Stimulated activated memory B cell treated with anti-CD40 and anti-IgM and Interleukin-4, amounts not matched to agents 10 μg/mL and 1 μg/mL and 100 μg/mL, for 72 hours (primary cell): Measurements from ENCODE around the gene RARA.

ENCODE experiments used
- ATAC-seq: fragments of 150-1000 bp; cut with Tn5 transposase; 2 replicates; pipeline ENCODE4 v1.10.0; 2021
- H3K27ac Mint-ChIP-seq: one replicate; pipeline ENCODE4 v1.8.0; 2022; ENCODE audit warnings: mild to moderate bottlenecking, mixed read lengths
- H3K27me3 Mint-ChIP-seq: one replicate; pipeline ENCODE4 v1.8.0; 2022; ENCODE audit warnings: mixed read lengths
- H3K36me3 Mint-ChIP-seq: one replicate; pipeline ENCODE4 v1.8.0; 2022; ENCODE audit warnings: mixed read lengths
- H3K4me1 Mint-ChIP-seq: one replicate; pipeline ENCODE4 v1.8.0; 2022; ENCODE audit warnings: mixed read lengths
- H3K4me3 Mint-ChIP-seq: one replicate; pipeline ENCODE4 v1.8.0; 2022; ENCODE audit warnings: mild to moderate bottlenecking, moderate library complexity, mixed read lengths
- H3K9me3 Mint-ChIP-seq: one replicate; pipeline ENCODE4 v1.8.0; 2022; ENCODE audit warnings: mixed read lengths

RARA gene

GRCh38 chr17:40309031-40309948 is at the start of gene RARA:
Gene RARA, plus strand, starts transcription at chr17:40309180. Its CDS starts 22,039 bp downstream, at chr17:40331219.
- no peaks in the 10 kb centered on the region for H3K27me3 Mint-ChIP-seq
- H3K27ac Mint-ChIP-seq, result peak within 1 kb of the TSS; percentile 5
- no peaks in the 10 kb centered on the region for H3K36me3 Mint-ChIP-seq
- no peaks in the 10 kb centered on the region for H3K9me3 Mint-ChIP-seq
- ATAC-seq, result peak; percentile 68
- H3K4me3 Mint-ChIP-seq, result no peak within 1 kb of the TSS
- H3K4me1 Mint-ChIP-seq, result no peaks in the 10 kb centered on the region

- Mint-ChIP-seq H3K9me3 (no peaks in the 10 kb centered on the region), H3K4me1 (peaks cover 13% of the 10 kb centered on the region), H3K4me3 (no peak overlapping the region), H3K36me3 (peaks cover 44% of the 10 kb centered on the region), H3K27ac (no peak overlapping the region), H3K27me3 (no peaks in the 10 kb centered on the region)
- no peak for ATAC-seq
These were observed 49.5 kb upstream of the RARA start for GRCh38 chr17:40259505-40259904.

DNA sequence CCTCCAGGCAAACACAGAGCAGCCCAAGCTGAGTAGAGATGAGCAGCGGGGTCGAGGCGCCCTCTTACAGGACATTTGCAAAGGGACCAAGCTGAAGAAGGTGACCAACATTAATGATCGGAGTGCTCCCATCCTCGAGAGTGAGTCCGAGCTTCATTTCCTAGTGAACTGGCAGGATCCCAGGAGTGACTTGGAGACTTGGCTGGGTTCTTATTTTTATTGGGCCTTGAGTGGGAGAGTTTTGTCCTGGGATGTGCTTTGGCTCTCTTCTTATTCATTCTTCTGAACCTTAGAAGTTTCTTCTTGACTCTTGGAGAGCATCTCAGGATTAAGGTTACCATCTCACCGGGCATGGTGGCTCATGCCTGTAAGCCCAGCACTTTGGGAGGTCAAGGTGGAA is 48.5 kb upstream of the RARA start:
- peaks cover 13% of the 10 kb centered on the region for H3K4me1 Mint-ChIP-seq
- peaks cover 44% of the 10 kb centered on the region for H3K36me3 Mint-ChIP-seq
- ATAC-seq, result no peak
- no peaks in the 10 kb centered on the region for H3K9me3 Mint-ChIP-seq
- no peaks in the 10 kb centered on the region for H3K27me3 Mint-ChIP-seq
- H3K4me3 Mint-ChIP-seq, result no peak overlapping the region
- no peak overlapping the region for H3K27ac Mint-ChIP-seq

DNA sequence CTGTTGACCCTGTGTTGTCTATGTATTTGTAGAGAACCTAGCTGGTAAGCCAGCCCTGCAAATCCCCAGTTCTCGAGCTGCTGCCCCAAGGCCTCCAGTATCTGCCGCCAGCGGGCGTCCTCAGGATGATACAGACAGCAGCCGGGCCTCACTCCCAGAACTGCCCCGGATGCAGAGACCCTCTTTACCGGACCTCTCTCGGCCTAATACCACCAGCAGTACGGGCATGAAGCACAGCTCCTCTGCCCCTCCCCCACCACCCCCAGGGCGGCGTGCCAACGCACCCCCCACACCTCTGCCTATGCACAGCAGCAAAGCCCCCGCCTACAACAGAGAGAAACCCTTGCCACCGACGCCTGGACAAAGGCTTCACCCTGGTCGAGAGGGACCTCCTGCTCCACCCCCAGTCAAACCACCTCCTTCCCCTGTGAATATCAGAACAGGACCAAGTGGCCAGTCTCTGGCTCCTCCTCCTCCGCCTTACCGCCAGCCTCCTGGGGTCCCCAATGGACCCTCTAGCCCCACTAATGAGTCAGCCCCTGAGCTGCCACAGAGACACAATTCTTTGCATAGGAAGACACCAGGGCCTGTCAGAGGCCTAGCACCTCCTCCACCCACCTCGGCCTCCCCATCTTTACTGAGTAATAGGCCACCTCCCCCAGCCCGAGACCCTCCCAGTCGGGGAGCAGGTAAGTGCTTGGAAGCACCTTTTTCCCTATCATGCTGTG is 44.4 kb upstream of the RARA start:
- H3K4me3 Mint-ChIP-seq, result no peak overlapping the region
- H3K27me3 Mint-ChIP-seq, result no peaks in the 10 kb centered on the region
- H3K9me3 Mint-ChIP-seq, result no peaks in the 10 kb centered on the region
- H3K36me3 Mint-ChIP-seq, result peaks cover 23% of the 10 kb centered on the region
- ATAC-seq, result no peak
- H3K27ac Mint-ChIP-seq, result no peak overlapping the region
- peaks cover 13% of the 10 kb centered on the region for H3K4me1 Mint-ChIP-seq

DNA sequence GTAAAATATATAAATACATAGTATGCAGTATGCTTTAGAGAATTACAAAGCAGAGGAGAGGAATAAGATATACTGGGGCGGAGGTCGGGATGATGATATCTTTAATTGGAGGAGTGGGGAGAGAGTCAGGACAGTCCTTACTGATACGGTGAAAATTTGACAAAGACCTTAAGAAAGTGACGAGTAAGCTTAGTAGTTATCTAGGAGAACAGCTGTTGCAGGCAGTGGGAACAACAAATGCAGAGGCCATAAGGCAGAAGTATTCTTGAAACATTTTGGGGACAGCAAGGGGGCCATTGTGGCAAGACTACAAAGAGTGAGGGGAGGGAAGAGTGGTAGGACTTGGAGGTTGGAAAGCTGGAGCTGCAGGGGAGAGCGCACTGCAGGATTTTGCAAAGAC is 43.6 kb upstream of the RARA start:
- H3K27ac Mint-ChIP-seq, result no peak overlapping the region
- ATAC-seq, result no peak
- peaks cover 13% of the 10 kb centered on the region for H3K4me1 Mint-ChIP-seq
- H3K4me3 Mint-ChIP-seq, result no peak overlapping the region
- H3K9me3 Mint-ChIP-seq, result no peaks in the 10 kb centered on the region
- no peaks in the 10 kb centered on the region for H3K27me3 Mint-ChIP-seq
- peaks cover 23% of the 10 kb centered on the region for H3K36me3 Mint-ChIP-seq

DNA sequence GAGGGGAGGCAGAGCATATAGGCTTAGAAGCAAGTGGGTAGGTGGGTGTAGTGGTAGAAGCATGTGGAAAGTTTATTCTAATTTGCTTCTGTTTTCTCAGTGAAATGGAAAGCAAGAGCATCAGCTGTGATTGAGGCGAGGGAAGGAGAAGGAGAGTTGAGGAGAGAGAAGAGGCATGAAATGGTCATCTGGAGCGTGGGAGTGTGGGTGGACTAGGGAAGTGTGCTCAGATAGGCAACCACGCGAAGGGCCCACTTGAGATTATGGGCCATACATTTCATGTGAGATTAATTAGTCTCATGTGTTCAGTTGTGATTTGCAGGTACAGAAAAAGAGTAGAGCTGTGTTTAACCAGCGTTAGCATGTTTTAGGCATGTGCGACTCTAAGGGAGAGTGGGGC is 42.1 kb upstream of the RARA start:
- no peaks in the 10 kb centered on the region for H3K27me3 Mint-ChIP-seq
- no peak overlapping the region for H3K27ac Mint-ChIP-seq
- no peaks in the 10 kb centered on the region for H3K9me3 Mint-ChIP-seq
- H3K36me3 Mint-ChIP-seq, result peaks cover 13% of the 10 kb centered on the region
- no peak overlapping the region for H3K4me3 Mint-ChIP-seq
- ATAC-seq, result no peak
- H3K4me1 Mint-ChIP-seq, result peaks cover 12% of the 10 kb centered on the region

- Mint-ChIP-seq H3K27me3 (no peaks in the 10 kb centered on the region), H3K36me3 (peaks cover 11% of the 10 kb centered on the region), H3K4me3 (no peak overlapping the region), H3K4me1 (no peaks in the 10 kb centered on the region), H3K27ac (no peak overlapping the region), H3K9me3 (no peaks in the 10 kb centered on the region)
- no peak for ATAC-seq
These were observed 40.8 kb upstream of the RARA start for GRCh38 chr17:40268141-40268712.

- no peak for ATAC-seq
- H3K4me3 Mint-ChIP-seq, result no peak overlapping the region
- peak overlapping the region; percentile 55 for H3K27ac Mint-ChIP-seq
- no peaks in the 10 kb centered on the region for H3K27me3 Mint-ChIP-seq
- H3K4me1 Mint-ChIP-seq, result no peaks in the 10 kb centered on the region
- peaks cover 69% of the 10 kb centered on the region for H3K36me3 Mint-ChIP-seq
- H3K9me3 Mint-ChIP-seq, result no peaks in the 10 kb centered on the region
These were observed 30.6 kb upstream of the RARA start for GRCh38 chr17:40278414-40278813.

DNA sequence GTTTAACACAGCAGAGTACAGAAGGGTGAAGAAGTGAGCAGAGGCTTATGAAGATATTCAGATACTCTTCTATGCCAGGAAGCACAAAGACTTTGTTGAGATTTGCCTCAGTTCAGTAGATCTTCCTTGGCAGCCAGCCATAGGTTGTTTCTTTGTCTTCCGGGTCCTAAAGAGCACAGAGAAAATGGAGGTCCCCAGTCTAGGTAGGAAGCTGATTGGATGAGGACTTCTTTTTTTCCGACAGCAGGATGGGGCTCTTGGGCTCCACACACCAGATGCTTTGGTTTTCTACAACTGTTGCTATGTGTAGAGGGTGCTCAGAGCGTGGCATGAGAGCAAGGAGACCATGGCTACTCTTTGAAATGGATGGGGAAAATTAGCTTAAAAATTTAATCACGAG is 29.6 kb upstream of the RARA start:
- Mint-ChIP-seq H3K27ac (no peak overlapping the region), H3K27me3 (no peaks in the 10 kb centered on the region), H3K36me3 (peaks cover 61% of the 10 kb centered on the region), H3K4me1 (no peaks in the 10 kb centered on the region), H3K9me3 (no peaks in the 10 kb centered on the region), H3K4me3 (no peak overlapping the region)
- no peak for ATAC-seq

DNA sequence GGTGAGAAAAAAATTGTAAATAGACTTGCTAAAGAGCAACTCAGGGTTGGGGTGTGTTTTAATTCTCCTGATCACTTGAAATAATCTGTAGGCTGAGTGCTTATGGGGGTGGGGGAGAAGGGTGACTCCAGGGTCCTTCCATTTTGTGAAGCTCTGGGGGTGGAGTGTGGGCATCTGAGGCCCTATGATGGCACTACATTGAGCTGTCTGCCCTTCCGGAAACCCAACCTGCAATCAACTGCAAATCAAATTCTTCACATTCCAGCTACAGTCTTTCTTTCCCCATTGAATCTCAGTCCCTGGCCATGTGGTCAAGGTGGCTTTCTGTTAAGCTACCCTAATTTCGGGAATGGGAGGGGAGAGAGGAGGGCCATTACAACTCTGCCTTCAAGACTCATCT is 27.3 kb upstream of the RARA start:
- no peaks in the 10 kb centered on the region for H3K27me3 Mint-ChIP-seq
- no peak overlapping the region for H3K4me3 Mint-ChIP-seq
- H3K9me3 Mint-ChIP-seq, result no peaks in the 10 kb centered on the region
- H3K27ac Mint-ChIP-seq, result no peak overlapping the region
- no peaks in the 10 kb centered on the region for H3K4me1 Mint-ChIP-seq
- H3K36me3 Mint-ChIP-seq, result peaks cover 46% of the 10 kb centered on the region
- ATAC-seq, result no peak

DNA sequence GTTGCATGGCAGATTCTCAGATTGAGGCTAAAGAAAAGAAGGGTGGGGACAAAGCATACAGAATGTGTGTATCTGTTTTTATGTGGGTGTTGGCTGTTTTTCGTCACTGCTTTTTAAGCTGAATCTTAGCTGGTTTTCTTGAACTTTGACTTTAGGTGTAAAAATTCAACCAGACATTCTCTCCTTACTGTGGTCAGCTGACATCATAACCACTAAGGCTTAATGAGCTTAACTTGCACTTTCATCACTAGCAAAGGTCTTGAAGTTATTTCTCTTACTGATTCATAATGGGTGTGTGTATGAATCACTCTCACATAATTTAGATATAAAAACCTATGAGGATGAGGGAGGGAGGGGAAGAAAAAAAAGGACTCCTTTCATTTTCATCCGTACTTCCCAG is 25.3 kb upstream of the RARA start:
- Mint-ChIP-seq H3K27ac (no peak overlapping the region), H3K36me3 (peaks cover 31% of the 10 kb centered on the region), H3K4me3 (no peak overlapping the region), H3K4me1 (peaks cover 15% of the 10 kb centered on the region), H3K27me3 (no peaks in the 10 kb centered on the region), H3K9me3 (no peaks in the 10 kb centered on the region)
- no peak for ATAC-seq

DNA sequence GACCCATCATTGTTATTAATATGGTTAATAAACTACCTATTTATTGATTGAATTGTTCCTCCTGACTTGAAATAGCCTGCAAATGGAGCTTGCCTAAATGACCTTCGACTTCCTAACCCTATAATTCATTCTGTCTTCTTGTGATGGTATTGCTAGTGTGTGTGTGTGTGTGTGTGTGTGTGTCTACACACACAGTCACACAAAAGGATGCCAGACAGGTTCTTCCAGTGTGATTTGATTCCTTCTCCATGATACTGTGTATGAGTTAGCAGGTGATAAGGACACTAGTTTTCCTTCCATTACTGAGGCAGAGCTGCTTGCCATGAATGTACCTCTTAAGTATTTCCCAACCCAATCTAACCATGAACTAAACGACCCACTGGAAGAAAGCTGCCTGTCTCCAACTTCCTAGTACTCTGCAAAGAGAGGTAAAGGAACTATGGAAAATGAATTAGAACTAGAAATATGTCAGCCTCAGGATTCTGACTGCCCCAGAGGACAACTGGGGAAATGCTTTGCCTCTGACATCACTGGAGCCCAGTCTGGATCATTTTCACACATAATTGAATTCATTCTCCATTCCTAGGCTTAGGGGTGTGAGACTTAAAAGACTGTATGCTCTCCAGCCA is 24.8 kb upstream of the RARA start:
- peaks cover 26% of the 10 kb centered on the region for H3K36me3 Mint-ChIP-seq
- peaks cover 15% of the 10 kb centered on the region for H3K4me1 Mint-ChIP-seq
- H3K27me3 Mint-ChIP-seq, result no peaks in the 10 kb centered on the region
- ATAC-seq, result no peak
- H3K9me3 Mint-ChIP-seq, result no peaks in the 10 kb centered on the region
- no peak overlapping the region for H3K4me3 Mint-ChIP-seq
- H3K27ac Mint-ChIP-seq, result no peak overlapping the region

DNA sequence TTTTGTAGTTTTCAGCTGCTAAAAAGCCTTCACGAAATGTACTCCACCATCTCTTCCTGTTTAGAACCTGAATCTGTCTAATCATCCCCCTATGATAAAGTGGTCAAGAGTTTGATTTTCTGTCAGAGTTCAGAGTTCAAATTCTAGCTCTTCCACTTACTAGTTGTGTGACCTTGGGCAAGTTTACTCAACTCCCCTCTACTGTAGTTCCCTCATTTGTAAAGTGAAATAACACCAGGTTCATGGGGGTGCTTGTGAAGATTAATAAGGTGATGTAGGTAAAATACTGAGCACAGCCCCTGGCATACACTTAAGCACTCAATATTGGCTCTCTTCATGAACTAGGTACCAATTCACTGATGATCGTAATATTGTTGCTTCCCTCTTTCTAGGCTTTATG is 22.5 kb upstream of the RARA start:
- no peaks in the 10 kb centered on the region for H3K9me3 Mint-ChIP-seq
- peaks cover 15% of the 10 kb centered on the region for H3K36me3 Mint-ChIP-seq
- ATAC-seq, result no peak
- H3K4me1 Mint-ChIP-seq, result peaks cover 19% of the 10 kb centered on the region
- H3K27ac Mint-ChIP-seq, result no peak overlapping the region
- no peaks in the 10 kb centered on the region for H3K27me3 Mint-ChIP-seq
- H3K4me3 Mint-ChIP-seq, result no peak overlapping the region

DNA sequence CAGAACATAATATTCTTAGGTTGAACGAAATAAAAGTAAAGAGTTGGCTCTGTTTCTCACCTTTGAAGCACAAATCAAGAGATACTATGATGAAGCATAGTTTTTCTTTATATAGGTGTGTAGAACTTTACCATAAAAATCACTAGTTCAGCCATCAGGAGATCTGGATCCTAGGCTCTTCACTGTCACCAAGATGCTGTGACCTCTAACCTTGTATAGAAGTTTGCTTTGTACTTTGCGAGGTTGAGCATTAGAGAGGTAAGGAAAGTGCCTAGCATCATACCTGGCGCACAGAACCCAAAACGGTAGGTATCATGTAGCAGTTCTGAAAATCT is 21.9 kb upstream of the RARA start:
- Mint-ChIP-seq H3K9me3 (no peaks in the 10 kb centered on the region), H3K27me3 (no peaks in the 10 kb centered on the region), H3K27ac (peak overlapping the region; percentile 83), H3K4me1 (peaks cover 19% of the 10 kb centered on the region), H3K4me3 (no peak overlapping the region), H3K36me3 (peaks cover 11% of the 10 kb centered on the region)
- no peak for ATAC-seq
